CD4-positive, alpha-beta T cell treated with Interleukin-4 for 4 hours (primary cell): ENCODE data around the gene ERC2.
"Not testable (repeated sequence)": the region's sequence is repeated elsewhere in the genome, so short reads cannot be mapped to it uniquely, and the experiment has no call there.

Source experiments
- DNase-seq: peaks from one replicate; pipeline ENCODE4 v3.0.0-alpha.2; 2020

The ERC2 gene

GRCh38 chr3:56053727-56054126 is 414.5 kb downstream of the ERC2 start:
- no peak for DNase-seq

- no peak for DNase-seq
Observed at GRCh38 chr3:56052188-56052587, 416.1 kb downstream of the ERC2 start.

- no peak for DNase-seq
Observed at GRCh38 chr3:56051052-56051451, 417.2 kb downstream of the ERC2 start.

GRCh38 chr3:56048946-56049345 is 419.3 kb downstream of the ERC2 start:
- no peak for DNase-seq

- DNase-seq: no peak
Observed at GRCh38 chr3:56048331-56048730, 419.9 kb downstream of the ERC2 start.

GRCh38 chr3:56042326-56042951 is 425.8 kb downstream of the ERC2 start:
- DNase-seq: no peak

- no peak for DNase-seq
Observed at GRCh38 chr3:56025326-56025725, 442.9 kb downstream of the ERC2 start.

- no peak for DNase-seq
Observed at GRCh38 chr3:56023546-56023945, 444.7 kb downstream of the ERC2 start.

GRCh38 chr3:56022619-56023018 is 445.6 kb downstream of the ERC2 start:
- DNase-seq: no peak

- no peak for DNase-seq
Observed at GRCh38 chr3:56019490-56020146, 448.6 kb downstream of the ERC2 start.

GRCh38 chr3:56015374-56015773 is 452.9 kb downstream of the ERC2 start:
- not testable (repeated sequence) for DNase-seq

- DNase-seq: no peak
Observed at GRCh38 chr3:56012721-56013120, 455.5 kb downstream of the ERC2 start.

- DNase-seq: no peak
Observed at GRCh38 chr3:56005196-56005805, 463.0 kb downstream of the ERC2 start.

GRCh38 chr3:56003129-56003528 is 465.1 kb downstream of the ERC2 start:
- DNase-seq: no peak

- DNase-seq: no peak
Observed at GRCh38 chr3:56001991-56002390, 466.3 kb downstream of the ERC2 start.

GRCh38 chr3:56001537-56001936 is 466.7 kb downstream of the ERC2 start:
- DNase-seq: no peak

GRCh38 chr3:55989366-55989765 is 478.9 kb downstream of the ERC2 start:
- no peak for DNase-seq

- no peak for DNase-seq
Observed at GRCh38 chr3:55988905-55989304, 479.4 kb downstream of the ERC2 start.

- no peak for DNase-seq
Observed at GRCh38 chr3:55984626-55985025, 483.6 kb downstream of the ERC2 start.

- DNase-seq: no peak
Observed at GRCh38 chr3:55978953-55979352, 489.3 kb downstream of the ERC2 start.

- no peak for DNase-seq
Observed at GRCh38 chr3:55974421-55975165, 493.7 kb downstream of the ERC2 start.

GRCh38 chr3:55969634-55970033 is 498.6 kb downstream of the ERC2 start:
- DNase-seq: no peak

GRCh38 chr3:55968331-55968730 is 499.9 kb downstream of the ERC2 start:
- DNase-seq: no peak

- DNase-seq: no peak
Observed at GRCh38 chr3:55966566-55966965, 501.7 kb downstream of the ERC2 start.
